Prostate gland (tissue), 2 donors: ENCODE measurements around the gene SH3PXD2A. TPM values are rescaled to one million over a fixed set of nuclear protein-coding genes. Genes with fewer than 3 reads are reported as not detected.

Experiments used
- DNase-seq: peaks from one replicate; pipeline ENCODE4 v3.0.0-alpha.2; 2019; ENCODE audit warnings: low spot score
- H3K27ac ChIP-seq, 2 donors: fragments of 200-600 bp; sonication (generic); 2 replicates each; pipeline ENCODE4 v1.5.1; 2017 to 2019
- H3K27me3 ChIP-seq: fragments of 200-600 bp; sonication (generic); replicated peaks from 2 replicates; pipeline ENCODE4 v1.5.1; 2019; ENCODE audit not compliant: insufficient read depth
- H3K36me3 ChIP-seq, 2 donors: fragments of 200-600 bp; sonication (generic); 1 replicate in 1 of 2; 2 replicates in 1 of 2; pipeline versions ENCODE4 v1.5.1 to v1.8.1; 2017 to 2019
- H3K4me1 ChIP-seq: fragments of 200-600 bp; sonication (generic); replicated peaks from 2 replicates; pipeline ENCODE4 v1.5.1; 2019
- H3K4me3 ChIP-seq, 2 donors: fragments of 200-600 bp; sonication (generic); 2 replicates each; pipeline ENCODE4 v1.5.1; 2017 to 2019
- H3K9me3 ChIP-seq: fragments of 200-600 bp; sonication (generic); 2 replicates; pipeline ENCODE4 v1.5.1; 2017
- POLR2A ChIP-seq: fragments of 450-650 bp; IDR thresholded peaks from one replicate; pipeline ENCODE4 v1.6.1; 2016; ENCODE audit warnings: antibody characterized with exemption, mild to moderate bottlenecking
- POLR2AphosphoS5 ChIP-seq: sonication (generic); formaldehyde crosslinking; IDR thresholded peaks from one replicate; pipeline ENCODE4 v1.6.1; 2017; ENCODE audit warnings: antibody characterized with exemption
- WGBS: methylation state at CpG from one replicate; pipeline ENCODE4 v1.1.5; 2018; 5-methylcytosine and 5-hydroxymethylcytosine counted together
- intact Hi-C: fragments of 100-400 bp; cut with DNase I; formaldehyde crosslinking; loops from one replicate; pipeline ENCODE4 v1.14.2; 2022
- total RNA-seq, 2 donors: library from RNA; depleted of rRNA; stranded (reverse); fragments of >200 nt; gene quantifications; one replicate each; pipeline ENCODE4 v1.1.0, GENCODE V29; 2016
- TF ChIP-seq, protein P1 (sequence below), 4 experiments: fragments of 200-600 bp in 2 of 4; fragments of 450-650 bp in 2 of 4; sonication (generic) in 2 of 4; IDR thresholded peaks; 1 replicate in 3 of 4; 2 replicates in 1 of 4; pipeline ENCODE4 v1.5.1; 2016 to 2019; ENCODE audit warnings: antibody characterized with exemption in 4 of 4, mild to moderate bottlenecking in 2 of 4, moderate library complexity in 2 of 4

SH3PXD2A gene
- total RNA-seq, 2 donors from 2014 or later = 14.2 to 26.4 TPM

DNA sequence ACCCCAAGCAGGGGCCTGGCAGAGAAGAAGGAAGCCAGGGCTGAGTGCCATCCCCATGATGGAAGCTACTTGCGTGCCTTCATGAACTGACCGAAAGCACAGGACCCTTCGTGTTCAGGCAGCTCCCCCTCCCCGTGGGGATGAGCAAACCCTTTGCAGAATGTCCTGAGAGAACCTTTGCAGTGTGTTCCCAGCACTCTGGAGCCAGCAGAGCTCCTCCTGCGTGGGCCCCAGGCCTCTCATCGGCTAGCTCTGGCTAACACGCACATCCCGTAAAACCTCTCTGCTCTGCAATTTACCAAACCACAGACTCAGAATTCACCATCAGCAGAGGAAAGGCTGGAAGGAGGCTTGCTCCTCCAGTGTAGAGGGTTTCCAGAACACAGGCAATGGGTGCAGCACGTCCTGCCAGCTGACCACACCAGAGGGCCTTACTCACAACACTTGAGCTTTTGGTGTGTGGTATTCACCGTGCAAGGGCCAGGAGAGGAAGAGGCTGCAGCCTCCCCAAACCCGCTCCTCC is 3.1 kb downstream of the SH3PXD2A start:
- Histone ChIP-seq H3K9me3 (no peaks in the 10 kb centered on the region), H3K27ac (peak overlapping the region; percentile 12 to 16), H3K4me3 (no peak overlapping the region), H3K27me3 (no peaks in the 10 kb centered on the region), H3K4me1 (peaks cover 13% of the 10 kb centered on the region), H3K36me3 (no peaks in the 10 kb centered on the region)
- TF ChIP-seq POLR2AphosphoS5 = no peak
- TF ChIP-seq, protein P1, sequence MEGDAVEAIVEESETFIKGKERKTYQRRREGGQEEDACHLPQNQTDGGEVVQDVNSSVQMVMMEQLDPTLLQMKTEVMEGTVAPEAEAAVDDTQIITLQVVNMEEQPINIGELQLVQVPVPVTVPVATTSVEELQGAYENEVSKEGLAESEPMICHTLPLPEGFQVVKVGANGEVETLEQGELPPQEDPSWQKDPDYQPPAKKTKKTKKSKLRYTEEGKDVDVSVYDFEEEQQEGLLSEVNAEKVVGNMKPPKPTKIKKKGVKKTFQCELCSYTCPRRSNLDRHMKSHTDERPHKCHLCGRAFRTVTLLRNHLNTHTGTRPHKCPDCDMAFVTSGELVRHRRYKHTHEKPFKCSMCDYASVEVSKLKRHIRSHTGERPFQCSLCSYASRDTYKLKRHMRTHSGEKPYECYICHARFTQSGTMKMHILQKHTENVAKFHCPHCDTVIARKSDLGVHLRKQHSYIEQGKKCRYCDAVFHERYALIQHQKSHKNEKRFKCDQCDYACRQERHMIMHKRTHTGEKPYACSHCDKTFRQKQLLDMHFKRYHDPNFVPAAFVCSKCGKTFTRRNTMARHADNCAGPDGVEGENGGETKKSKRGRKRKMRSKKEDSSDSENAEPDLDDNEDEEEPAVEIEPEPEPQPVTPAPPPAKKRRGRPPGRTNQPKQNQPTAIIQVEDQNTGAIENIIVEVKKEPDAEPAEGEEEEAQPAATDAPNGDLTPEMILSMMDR (IDR thresholded peaks at IDR 0.05) = no peak
- TF ChIP-seq POLR2A = no peak
- WGBS = 34% methylated on average over 11 of the region's 11 CpGs
- DNase-seq = no peak
- intact Hi-C loops = loop anchor here (5.0 kb wide), 1 partner anchor 80 kb away; no protein-coding TSS in a partner anchor

DNA sequence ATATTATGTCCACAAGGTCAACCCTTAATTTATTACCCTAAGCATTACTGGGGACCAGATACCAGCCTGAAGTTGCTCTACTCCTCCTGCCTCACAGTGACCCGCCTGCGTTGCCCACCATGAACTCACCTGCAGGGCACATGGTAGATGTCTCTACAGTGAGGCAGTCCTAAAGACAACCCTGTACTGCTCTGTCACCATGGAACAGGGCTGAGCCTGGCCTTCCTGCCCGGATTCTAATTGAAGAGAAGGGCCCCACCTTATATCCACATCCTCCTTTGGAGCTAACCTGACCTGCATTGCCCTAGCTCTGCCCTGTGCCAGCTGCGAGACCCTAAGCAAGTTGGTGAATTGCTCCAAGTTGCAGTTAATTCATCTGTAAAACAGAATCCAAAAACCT is 4.1 kb downstream of the SH3PXD2A start:
- H3K36me3 ChIP-seq = no peaks in the 10 kb centered on the region
- no peaks in the 10 kb centered on the region for H3K27me3 ChIP-seq
- intact Hi-C loops = loop anchor here (5.0 kb wide), 1 partner anchor 79 kb away; no protein-coding TSS in a partner anchor
- peaks cover 13% of the 10 kb centered on the region for H3K4me1 ChIP-seq
- no peak for DNase-seq
- WGBS = 78% methylated on average over 4 of the region's 4 CpGs
- no peak for TF ChIP-seq POLR2AphosphoS5
- no peak for TF ChIP-seq POLR2A
- TF ChIP-seq, protein P1 (IDR thresholded peaks at IDR 0.05) = no peak
- H3K9me3 ChIP-seq = no peaks in the 10 kb centered on the region
- no peak overlapping the region for H3K27ac ChIP-seq
- no peak overlapping the region for H3K4me3 ChIP-seq

DNA sequence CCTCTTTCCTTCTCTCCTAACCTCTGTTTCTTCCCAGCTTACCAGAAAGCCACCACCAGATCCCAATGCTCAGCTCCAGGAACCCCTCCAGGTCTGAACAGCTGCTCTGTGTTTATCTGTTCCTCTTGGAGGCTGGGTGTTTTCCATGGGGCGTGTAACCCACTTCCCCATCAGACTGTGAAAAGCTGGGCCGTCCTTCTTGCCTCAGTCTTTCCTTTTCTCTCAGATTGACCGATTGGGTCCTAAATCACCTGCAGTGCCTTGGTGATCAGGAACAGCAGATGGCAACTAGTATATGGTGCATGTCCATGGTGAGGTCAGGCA is 4.8 kb downstream of the SH3PXD2A start:
- 55% methylated on average over 3 of the region's 3 CpGs for WGBS
- Histone ChIP-seq H3K27me3 (no peaks in the 10 kb centered on the region), H3K9me3 (no peaks in the 10 kb centered on the region), H3K27ac (peak overlapping the region; percentile 25 to 45), H3K4me3 (no peak overlapping the region), H3K4me1 (peaks cover 13% of the 10 kb centered on the region), H3K36me3 (no peaks in the 10 kb centered on the region)
- no peak for DNase-seq
- intact Hi-C loops = loop anchor here (5.0 kb wide), 1 partner anchor 78 kb away; no protein-coding TSS in a partner anchor
- TF ChIP-seq, protein P1 (IDR thresholded peaks at IDR 0.05) = no peak
- TF ChIP-seq POLR2AphosphoS5 (no peak), POLR2A (no peak)

DNA sequence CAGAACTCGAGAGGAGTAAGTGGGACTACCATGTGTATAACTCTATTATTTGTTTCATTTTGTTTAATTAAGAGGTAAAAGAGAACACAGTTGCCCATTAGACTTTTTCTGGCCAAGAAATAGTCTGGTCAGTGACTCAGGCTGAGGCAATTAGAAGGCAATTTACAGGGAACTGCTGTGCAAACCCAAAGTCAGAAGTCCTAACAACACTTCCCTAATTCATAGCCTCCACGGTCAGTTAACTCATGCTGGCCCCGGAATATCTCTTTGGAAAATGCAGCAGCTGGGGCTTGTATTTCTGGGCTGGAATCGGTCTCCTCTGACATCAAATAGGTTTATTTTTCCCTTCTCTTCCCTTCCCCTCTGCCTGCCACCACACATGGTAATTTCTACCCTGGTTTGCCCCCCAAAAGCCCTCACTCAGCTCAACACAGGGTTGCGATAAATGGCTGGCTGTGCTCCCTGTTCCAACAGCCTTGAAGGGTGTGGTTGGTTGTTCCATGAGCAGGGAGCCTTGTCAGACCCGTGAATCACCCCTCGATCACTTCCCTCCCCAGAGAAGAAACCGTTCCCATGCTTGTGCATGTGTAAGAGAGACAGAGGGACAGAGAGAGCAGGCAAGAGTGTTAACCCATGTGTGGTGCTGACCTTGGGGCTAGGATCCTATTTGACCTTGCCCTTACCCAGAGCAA is 5.3 kb downstream of the SH3PXD2A start:
- Histone ChIP-seq H3K4me3 (no peak overlapping the region), H3K27ac (peak overlapping the region; percentile 25 to 45), H3K27me3 (no peaks in the 10 kb centered on the region), H3K36me3 (no peaks in the 10 kb centered on the region), H3K9me3 (no peaks in the 10 kb centered on the region), H3K4me1 (peaks cover 13% of the 10 kb centered on the region)
- TF ChIP-seq POLR2AphosphoS5 (no peak), POLR2A (no peak)
- TF ChIP-seq, protein P1 (IDR thresholded peaks at IDR 0.05) = no peak
- DNase-seq = no peak
- intact Hi-C loops = loop anchor here (5.0 kb wide), 1 partner anchor 78 kb away; no protein-coding TSS in a partner anchor
- 38% methylated on average over 8 of the region's 8 CpGs for WGBS
